Cortex of kidney (tissue), 1 donor: ENCODE data around the gene RTN4RL2.

ENCODE experiments used
- DNase-seq: peaks from one replicate; lab custom pipeline; 2025; lab: John Stamatoyannopoulos, UW

RTN4RL2 gene

DNA sequence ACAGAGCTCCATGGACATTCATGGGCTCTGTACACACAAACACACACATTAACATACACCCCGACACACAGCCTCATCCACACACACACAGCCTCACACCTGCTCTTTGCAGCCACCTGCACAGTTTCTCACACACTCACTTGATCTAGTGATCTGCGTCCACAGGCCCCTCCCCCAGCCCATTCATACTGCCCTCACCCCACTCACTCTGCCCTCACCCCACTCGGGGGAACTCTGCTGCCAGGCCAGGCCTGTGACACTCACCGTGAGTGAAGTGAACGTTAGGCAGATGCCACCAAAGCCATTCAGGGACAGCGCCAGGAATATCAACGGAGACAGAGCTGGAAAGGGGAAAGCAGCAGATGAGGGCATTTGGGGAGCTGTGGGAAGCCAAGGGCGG, 40.2 kb downstream of the RTN4RL2 start:
- DNase-seq: no peak

- no peak for DNase-seq
These were observed 40.6 kb downstream of the RTN4RL2 start for GRCh38 chr11:57500926-57501325.

DNA sequence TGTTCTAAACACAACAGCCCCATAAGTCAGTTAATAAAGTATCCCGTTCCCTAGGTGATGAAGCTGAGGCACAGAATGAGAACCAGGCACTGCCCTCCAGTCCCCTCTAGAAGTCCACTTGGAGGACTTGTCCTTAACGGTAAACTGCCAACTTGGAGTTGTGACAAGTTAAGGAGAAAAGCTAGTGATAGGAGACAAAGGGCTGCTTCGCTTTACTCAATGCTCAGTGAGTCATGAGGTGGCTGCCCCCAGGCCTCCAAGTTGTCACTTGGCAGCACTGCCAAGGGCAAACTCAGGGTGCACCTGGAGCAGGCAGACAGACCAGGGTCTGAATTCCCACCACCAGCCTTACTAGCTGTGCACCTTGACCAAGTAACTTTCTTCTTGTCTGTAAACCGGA, 41.6 kb downstream of the RTN4RL2 start:
- no peak for DNase-seq

DNA sequence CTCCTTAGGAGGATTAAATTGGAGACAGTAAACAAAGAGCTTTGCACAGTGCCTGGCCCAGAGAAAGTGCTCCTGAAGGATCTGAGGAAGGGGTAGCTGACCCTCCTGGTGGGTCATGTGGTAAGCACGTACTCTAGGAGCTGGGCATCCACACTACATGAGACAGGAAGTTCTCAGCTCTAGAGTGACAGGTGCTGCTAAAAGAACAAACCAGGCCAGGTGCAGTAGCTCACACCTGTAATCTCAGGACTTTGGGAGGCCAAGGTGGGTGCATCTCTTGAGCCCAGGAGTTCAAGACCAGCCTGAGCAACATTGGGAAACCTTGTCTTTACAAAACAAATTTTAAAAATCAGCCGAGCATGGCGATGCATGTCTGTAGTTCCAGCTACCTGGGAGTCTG, 42.0 kb downstream of the RTN4RL2 start:
- no peak for DNase-seq

DNA sequence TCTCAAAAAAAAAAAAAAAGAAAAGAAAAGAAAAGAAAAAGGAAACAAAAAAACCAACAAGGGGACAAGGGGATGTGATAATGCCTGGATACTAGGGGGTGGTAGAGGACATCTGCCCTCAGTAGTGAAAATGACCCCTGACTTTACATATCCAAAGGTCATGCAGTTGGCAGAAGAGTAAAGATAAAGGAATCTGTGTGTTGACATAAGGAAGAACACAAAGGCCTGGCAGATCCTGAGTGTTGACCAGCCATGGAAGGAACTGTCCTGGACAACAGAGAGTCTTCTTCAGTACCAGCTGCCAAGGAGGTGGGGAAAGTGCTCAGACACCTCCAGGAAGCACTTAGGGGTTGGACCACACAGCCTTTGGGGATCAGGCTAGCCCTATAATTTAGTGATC, 42.5 kb downstream of the RTN4RL2 start:
- no peak for DNase-seq

DNA sequence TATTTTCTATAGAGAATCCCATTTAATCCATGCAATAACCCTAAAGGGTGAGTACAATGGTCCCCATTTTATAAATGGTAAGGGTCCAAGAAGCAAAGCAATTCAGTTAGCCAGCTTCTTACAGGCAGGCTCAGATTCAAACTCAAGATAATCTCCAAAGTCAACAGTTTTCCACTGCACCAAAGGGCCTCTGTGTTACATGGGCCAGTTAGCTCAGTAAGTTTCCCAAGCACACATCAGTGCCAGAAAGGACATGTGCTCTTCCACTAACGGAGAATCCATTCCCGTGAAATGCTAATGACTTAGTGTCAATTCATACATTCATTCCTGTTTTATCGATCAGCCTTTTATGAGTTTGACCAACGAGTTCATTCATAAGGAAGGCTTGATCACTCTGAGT, 44.2 kb downstream of the RTN4RL2 start:
- DNase-seq: no peak

DNA sequence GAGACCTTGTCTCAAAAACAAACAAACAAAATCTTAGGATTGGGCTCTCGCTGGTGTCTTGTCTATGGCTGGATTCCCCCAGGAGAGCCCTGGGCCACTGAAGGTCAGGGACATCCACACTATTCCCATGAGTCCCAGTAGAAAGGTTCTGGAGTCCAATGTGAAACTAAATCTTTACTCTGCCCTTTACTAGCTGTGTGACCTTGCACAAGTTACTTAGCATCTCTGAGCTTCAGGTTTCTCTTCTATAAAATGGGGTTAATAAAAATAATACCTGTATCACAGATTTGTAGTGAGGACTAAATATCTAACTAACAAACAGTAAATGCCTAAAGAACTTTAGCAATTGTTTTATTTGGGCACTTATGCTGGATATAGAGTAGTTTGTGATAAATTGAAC, 46.2 kb downstream of the RTN4RL2 start:
- DNase-seq: no peak

DNA sequence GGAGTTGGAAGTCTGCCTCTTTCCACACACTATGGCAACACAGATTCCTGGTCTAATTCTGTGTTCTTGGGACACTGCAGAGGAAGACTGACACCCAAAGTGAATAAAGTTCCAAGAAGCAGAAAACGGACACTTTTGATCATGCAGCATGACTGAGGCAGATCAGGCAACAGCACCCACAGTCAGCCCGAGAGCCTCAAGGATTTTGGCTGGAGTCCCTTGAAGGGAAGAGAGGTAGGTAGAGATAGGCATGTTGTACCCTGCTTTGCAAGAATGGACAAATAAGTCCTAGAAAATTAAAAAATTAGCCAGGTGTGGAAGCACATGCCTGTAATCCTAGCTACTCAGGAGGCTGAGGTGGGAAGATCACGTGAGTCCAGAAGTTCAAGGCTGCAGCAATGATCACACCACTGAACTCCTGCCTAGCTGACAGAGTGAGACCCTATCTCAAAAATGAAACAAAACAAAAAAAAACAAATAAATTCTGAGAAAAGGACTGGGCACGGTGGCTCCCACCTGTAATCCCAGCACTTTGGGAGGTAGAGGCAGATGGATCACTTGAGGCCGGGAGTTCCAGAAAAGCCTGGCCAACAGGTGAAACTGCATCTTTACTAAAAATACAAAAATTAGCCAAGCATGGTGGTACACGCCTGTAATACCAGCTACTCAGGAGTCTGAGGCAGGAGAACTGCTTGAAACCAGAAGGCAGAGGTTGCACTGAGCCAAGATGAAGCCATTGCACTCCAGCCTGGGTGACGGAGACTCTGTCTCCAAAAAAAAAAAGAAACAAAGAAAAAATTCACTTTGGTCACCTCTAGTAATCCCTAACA, 48.2 kb downstream of the RTN4RL2 start:
- DNase-seq: no peak

GRCh38 chr11:57511741-57512430, 51.6 kb downstream of the RTN4RL2 start:
- DNase-seq: no peak

- no peak for DNase-seq
These were observed 52.5 kb downstream of the RTN4RL2 start for GRCh38 chr11:57512646-57513451.

DNA sequence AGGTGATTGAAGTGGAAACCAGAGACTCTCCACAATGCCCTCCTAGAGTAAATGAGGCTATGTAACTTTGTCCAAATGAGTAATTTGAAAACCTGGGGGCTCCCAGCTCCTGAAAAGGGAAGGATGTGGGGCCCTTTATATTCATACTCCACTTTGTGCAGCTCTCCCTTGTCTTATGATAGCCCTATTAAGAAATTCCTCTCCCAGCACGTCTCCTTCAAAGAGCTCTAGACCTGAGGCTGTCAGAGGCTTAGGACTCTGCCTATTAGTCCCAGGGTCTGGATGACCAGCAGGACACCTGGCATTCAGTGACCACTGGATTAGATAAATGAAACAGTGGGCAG, 53.1 kb downstream of the RTN4RL2 start:
- no peak for DNase-seq

DNA sequence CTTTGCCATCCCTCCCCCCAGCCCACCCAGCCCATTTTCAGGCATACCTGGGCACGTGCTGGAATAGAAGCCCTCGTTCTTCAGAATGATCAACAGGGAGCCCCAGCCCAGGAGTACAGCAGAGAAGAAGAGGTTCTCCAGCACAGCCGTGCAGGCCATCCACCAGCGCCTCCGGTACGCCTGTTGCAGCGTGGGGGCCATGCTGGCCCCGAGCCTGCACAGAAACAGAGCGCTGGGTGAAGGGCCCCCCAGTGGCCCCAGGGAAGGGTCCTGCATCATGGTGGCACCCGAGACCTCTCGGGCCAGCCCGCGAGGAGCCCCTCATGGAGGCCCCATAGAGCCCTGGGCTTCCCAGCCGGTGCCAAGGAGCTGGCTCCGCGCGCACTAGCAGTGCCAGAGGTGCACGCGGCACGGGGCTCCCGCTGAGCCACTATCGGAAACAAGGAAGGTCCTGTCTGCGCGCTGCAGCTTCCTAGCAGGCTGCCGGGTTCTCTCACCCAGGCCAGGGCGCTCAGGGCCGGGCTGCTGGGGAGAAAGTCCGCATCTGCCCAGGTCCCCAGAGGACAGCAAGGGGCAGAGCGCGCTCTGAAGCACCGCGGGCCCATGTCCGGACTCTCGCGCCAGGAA, 53.7 kb downstream of the RTN4RL2 start:
- no peak for DNase-seq

- DNase-seq: no peak
These were observed 54.4 kb downstream of the RTN4RL2 start for GRCh38 chr11:57514538-57515331.

DNA sequence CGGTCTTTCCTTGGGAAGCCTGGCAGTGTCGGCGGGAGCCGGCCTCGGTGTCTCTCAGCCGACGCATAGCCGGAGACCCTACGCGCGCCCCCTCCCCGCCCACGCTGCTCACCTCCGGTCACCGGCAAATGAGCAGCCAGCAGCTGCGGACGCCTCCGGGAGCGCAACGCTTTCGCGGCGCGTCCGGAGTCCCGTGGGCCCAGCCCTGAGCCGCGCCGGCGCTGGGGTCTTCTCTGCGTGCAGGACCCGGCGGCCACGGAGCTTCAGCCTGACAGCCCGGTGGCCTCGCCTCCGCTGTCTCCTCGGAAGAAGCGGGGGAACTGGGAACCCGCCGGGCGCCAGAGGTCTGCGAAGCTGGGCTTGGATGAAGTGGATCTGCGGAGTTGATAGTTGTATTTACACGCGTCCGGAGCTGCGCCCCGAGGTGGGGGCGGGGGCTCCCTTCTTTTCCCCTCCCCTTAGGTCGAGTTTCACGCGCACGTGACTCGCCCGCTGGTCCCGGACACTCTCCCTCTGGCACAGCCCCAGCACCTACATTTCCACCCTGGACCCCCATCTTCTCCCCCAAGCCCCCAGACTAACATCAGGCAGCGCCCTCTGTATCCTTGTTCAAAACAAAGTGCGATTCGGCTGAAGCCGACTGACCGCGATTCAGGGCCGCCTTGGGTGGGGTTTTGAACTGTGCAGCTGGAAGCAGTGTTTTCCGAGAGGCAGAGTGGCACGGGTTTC, 55.2 kb downstream of the RTN4RL2 start, which contains the start of gene SLC43A1:
Gene SLC43A1, minus strand, starts transcription at position 371 of the 729 bp plus-strand sequence. CDS start 1,591 bp downstream, outside the sequence.
- DNase-seq: no peak

DNA sequence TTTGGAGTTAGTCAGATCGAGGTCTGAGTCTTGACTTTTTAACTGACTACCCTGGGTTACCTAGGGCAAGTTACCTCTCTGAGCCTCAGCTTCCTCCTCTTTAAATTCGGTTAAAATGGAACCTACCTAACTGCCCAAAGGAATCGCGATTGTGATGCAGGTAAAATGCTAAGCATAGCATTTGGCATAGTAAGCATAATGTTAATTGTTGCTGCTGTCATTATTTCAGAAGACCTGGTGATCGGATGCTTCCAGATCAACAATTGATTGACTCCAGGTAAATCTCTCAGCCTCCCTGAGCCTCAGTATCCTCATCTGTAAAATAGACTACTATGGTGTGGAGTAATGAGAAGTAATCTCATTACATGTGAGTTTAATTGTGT, 55.7 kb downstream of the RTN4RL2 start:
- no peak for DNase-seq

- no peak for DNase-seq
These were observed 60.8 kb downstream of the RTN4RL2 start for GRCh38 chr11:57521116-57521515.

GRCh38 chr11:57523419-57523818, 63.1 kb downstream of the RTN4RL2 start:
- no peak for DNase-seq
